GM21717 (cell line): ENCODE results near the gene KDM3A.

Experiments used
- ATAC-seq: cut with Tn5 transposase; IDR thresholded peaks from one replicate; pipeline ENCODE4 v1.9.1; 2021; ENCODE audit warnings: mild to moderate bottlenecking, moderate library complexity; ENCODE audit not compliant: unreplicated experiment

KDM3A gene

DNA sequence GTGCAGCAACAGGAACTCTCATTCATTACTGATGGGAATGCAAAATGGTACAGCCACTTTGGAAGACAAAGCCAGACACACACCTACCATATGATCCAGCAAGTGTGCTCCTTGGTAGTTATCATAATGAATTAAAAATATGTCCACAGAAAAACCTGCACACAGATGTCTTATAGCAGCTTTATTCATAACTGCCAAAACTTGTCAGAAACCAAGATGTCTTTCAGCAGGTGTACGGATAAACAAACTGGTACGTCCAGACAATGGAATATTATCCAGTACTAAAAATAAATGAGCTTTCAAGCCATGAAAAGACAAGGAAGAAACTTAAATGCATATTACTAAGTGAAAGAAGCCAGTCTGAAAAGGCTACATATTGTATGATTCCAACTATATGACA is 71.7 kb downstream of the KDM3A start:
- ATAC-seq: no peak

DNA sequence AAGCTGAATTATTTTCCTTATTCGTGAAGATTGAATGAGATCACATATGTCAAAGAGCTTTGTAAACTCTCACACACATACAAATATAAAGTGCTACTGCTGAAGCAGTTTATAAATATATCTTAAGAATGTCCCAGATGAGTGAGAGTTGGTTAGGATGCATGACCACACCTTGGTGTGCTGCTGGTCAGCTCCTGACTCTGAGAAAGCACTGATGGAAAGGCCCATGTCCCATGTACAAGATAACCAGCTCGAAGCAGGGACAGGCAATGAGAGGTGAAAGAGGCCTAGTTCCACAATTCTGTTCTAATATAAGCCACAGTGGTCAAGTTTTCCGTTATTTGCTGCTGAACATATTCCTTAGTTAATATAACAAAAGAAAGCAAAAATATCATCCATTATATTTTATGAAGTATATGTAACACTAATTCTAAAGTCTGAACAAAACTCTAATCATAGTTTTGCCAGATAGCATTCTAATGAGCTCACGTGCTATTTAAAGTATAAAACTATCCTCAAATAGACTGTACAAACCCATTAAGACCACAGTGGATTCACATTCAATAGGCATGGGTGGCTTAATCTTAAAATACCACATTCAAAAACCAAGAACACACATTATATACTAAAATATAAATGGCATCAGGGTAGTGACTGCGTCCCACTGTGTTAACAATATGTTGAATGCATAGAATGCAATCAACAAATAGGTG is 72.9 kb downstream of the KDM3A start:
- no peak for ATAC-seq

DNA sequence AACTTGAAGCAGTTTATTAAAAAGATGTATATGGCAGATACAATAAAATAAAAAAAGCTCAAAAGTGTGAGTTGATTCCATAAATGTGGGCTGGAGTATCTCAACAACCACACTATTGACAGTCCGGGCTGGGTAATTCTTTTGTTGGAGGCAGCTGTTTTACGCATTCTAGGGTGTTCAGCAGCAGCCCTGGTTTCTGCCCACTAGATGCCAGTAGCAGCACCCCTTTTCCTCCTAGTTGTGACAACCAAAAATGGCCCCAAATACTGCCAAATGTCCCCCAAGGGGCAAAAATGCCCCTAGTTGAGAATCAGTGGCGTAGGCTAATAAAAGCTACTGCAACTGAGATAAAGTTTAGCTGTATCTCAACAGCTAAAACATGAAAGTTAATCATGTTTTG is 77.3 kb downstream of the KDM3A start:
- no peak for ATAC-seq

DNA sequence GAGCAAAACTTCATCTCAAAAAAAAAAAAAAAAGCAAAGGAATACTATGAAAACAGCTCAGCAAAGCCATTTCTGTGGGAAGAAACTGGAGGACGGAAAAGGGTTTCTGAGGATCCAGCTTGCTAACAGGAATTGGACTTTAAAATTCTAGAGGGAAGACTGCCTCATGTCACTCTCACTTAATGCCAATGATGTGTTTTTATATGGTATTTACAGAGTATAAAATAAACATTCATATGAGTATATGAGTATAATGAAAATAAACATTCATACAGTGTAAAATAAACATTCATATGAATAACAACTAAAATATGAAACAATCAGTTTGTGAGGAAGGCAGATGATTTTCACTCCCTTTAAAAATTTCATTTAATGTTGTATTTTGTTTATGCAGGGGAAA is 78.2 kb downstream of the KDM3A start:
- no peak for ATAC-seq

GRCh38 chr2:86520153-86520552 is 79.0 kb downstream of the KDM3A start:
- no peak for ATAC-seq

GRCh38 chr2:86521922-86522321 is 80.8 kb downstream of the KDM3A start:
- ATAC-seq: no peak

- ATAC-seq: no peak
Observed at GRCh38 chr2:86522711-86523110, 81.5 kb downstream of the KDM3A start.

GRCh38 chr2:86523491-86523890 is 82.3 kb downstream of the KDM3A start:
- ATAC-seq: no peak

- ATAC-seq: no peak
Observed at GRCh38 chr2:86525421-86526340, 84.5 kb downstream of the KDM3A start.

DNA sequence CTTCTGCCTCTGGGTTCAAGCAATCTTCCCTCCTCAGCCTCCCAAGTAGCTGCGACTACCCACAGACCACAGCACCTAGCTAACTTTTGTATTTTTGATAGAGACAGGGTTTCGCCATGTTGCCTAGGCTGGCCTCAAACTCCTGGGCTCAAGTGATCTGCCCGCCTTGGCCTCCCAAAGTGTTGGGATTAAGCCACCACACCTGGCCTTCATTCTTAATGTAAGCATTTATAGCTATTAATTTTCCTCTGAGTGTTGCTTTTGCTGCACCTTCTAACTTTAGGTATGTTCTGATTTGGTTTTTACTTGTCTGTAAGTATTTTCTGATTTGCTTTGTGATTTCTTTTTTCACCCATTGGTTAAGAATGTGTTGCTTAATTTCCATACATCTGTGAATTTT is 92.4 kb downstream of the KDM3A start:
- ATAC-seq: no peak

DNA sequence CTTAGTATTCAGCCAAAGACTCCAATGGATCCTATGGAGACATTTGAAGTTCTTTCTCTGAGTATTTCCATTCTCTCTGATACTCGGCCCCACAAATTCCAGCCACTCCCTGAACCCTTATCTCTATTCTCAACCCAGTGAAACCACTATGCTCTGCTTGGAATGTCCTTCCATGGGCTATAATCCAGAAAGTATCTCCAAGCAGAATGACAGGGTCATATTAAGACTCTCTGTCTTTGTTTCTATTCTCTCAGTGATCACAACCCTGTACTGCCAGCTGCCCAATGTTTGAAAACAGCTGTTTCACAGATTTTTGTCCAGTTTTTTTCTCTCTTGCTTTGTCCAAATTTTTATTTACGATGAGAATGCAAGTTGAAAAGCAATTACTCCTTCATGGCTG is 100.2 kb downstream of the KDM3A start:
- no peak for ATAC-seq
